Renal cortex interstitium (tissue), 11 donors: ENCODE results near the gene PRKACA. TPM values are rescaled to one million over a fixed set of nuclear protein-coding genes. Genes with fewer than 3 reads are reported as not detected.
"Not testable (repeated sequence)": the region's sequence is repeated elsewhere in the genome, so short reads cannot be mapped to it uniquely, and the experiment has no call there.

Experiments used
- DNase-seq, 11 donors: peaks; one replicate each; pipeline ENCODE4 v3.0.0-alpha.2; 2013; ENCODE audit warnings: low read depth in 9 of 11, low spot score in 4 of 11; ENCODE audit errors: extremely low read depth in 1 of 11
- polyA plus RNA-seq, 3 donors: library from polyadenylated mRNA; unstranded; fragments of 120-200 nt; gene quantifications; one replicate each; pipeline ENCODE4 v1.2.1, GENCODE V29; 2013; ENCODE audit not compliant: insufficient read length in 3 of 3

Gene PRKACA
- polyA plus RNA-seq, 3 donors: 90.2 to 104 (median 92.6) TPM

DNA sequence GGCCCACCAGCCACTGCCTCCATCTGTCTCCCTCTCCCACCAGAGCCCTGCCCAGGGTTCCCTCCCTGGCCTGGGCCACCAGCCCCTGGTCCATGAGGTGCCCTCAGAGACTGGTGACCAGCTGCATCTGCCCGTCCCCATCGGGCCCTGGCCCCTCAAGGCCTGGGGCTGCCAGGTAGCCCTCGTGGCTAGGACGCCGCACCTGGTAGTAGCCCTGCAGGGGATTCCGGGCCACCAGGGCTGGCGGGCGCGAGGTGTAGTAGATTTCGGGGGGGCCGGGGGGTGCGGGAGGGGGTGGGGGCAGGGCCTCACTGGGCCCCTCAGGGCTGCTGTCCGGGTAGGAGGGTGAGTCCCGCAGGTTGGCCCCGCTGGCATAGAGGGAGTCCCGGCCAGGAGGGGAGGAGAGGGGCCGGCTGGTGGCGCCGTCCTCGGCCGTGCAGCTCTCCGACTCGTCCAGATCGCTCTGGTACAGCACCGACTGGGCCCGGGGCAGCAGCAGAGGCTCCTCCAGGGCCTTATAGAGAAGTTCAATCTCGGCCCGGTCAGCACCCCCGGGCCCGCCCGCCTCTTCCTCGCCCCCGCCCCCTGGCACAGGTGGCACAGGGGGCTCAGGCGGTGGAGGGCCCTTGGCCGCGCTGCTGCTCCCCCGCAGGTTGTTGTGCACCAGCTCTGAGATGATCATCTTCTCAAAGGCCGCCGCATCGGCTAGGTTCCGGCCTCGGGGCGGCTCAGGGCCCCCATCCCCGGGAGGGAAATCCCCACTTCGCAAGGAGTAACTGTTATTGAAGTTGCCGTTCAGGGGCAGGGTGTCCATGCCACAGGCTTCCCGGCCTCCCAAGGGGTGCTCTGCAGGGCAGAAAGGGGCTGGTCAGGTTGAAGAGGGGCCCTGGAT, 33.5 kb upstream of the PRKACA start:
- no peak for DNase-seq

DNA sequence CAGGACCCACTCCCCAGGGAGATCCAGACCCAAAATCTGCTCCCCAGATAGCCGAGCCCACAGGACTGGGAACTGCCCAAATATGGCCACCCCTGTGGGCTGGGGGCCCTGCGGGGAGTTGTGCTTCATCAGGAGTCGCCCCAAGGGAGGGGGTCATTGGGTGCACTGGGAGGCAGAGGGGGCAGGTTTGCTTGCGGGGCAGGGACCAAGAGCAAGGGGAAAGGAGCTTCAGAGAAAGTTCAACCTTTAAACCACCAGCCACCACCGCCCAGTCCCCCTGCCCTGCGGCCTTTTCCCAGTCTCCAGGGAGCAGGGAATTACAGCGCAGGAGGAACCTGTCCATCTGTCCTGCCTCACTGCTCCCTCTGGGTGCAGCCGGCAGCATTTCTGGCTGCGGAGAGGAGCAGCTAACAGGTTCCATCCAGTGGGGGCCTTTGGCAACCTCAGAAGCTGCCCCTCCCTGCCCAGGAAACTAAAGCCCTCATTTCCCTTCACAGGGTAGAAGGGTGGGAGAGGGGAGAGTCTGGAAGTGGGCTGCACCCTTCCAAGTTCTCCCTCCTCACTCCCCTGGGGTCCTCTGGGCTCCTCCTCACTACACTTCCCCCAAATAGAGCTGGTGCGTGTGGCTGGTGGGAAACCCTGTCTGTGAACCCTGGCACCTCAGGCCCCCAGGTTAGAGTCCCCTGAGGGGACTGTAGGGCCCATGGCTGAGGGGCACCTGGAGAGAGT, 32.6 kb upstream of the PRKACA start:
- DNase-seq: no peak

DNA sequence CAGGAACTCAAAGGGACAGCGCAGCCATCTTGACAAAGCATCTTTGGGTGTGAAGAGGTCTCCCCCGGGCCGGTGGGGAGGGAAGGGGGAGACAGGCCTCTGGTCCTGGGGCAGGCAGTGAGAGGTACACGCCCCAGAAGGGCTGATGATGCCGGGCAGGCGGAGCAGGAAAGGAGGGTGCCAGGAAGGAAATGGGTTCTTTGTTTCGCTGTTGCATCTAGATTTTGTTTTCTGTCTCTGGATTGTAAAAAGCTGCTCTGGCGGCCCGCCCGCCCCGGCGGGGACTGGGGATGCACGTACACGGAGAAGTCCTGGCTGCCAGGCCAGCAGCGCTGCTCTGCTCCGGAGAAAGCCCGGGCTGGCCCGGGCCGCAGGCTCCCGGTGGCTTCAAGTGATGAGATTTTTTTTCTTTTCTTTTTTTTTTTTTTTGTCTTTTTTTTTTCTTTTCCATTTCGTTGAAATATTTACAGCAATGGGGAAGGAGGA, 32.0 kb upstream of the PRKACA start:
- peak in 1 of 11 donors; percentile 39 for DNase-seq

DNA sequence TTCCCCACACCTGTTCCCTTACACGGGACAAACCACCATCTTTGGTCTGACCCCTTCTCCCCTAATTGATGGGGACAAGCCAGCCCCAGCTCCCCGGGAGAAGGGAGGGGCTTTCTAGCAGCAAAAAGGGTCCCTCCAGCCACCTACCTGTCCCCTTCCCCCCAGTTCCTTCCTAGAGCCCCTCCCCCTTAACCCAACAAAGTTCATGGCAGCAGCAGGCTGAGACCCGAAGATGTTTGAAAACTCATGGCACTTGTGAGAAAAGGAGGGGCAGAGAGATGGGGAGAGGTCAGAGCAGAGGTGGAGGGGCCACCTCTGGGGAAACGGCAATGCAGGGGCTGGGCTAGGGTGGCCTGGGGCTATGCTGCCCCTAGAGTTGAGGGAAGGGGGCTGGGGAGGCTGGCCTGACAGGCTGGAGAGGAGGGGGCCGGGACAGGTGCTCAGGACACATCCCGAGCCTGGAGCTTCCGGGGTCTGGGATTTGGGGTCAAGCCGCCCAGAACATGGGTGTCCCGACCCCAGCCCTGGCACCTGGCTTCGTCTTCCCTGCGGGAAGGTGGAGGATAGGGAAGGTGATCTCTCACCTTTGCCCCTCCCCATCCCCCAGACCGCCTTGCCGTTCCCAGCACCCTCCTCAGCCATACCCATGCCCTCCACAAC, 31.3 kb upstream of the PRKACA start:
- DNase-seq: no peak

DNA sequence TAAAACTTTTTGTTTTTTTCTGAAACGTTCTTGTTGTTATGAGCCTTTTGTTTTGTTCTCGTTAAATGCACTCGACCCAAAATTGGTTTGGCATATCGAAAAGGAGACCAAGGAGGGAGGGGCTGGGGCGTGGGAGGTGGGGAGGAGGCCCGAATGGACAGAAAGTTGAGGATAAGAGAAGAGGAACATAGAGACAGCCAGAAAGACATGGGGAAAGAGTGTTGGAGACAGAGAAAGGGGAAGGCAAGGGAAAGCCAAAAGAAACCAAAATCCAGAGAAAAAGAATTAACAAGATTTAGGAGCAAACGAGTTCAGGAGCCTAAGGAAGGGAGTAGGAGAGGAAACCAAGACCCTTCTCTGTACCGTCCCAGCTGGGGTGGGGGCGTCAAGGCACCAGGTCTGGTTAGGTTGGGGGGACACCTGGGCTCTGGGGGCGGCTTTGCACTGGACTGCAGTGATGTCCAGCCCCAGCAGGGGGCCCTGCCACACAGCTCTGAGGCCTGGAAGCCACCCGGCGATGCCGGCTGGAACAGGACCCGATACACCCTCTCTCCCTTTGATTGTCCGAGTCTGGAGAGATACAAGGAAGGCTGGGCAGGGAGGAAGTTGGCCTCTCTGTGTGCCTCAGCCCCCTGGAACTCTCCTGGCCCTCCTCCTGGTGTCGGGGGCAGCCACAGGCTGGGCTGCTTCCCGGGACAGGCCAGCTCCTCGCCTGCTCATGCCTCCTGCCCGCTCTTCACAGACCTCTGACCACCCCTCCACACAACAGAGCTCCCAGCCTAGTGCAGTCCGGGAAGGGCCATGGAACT, 30.4 kb upstream of the PRKACA start:
- DNase-seq: peak in 10 of 11 donors; percentile 58 to 77 (median 69)

DNA sequence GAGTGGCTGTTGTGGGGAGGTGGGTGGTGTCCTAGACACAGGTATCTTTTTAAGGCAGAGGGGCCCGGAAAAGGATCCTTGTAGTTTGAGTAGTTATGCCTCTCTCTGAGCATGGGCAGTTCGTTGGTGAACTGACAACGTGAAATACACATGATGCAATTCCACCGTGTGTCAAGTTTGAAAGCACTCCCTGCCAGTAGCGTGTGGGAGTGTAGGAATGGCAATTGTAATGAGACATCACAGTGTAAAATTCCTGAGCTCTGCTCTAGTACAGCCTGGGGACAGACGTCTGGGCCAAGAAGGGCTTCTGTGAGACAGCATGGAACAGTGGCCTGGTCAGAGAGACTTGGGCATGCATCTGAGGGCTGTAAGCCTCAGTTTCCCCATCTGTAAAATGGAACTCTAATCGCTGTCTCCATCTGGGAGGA, 29.2 kb upstream of the PRKACA start:
- DNase-seq: no peak

DNA sequence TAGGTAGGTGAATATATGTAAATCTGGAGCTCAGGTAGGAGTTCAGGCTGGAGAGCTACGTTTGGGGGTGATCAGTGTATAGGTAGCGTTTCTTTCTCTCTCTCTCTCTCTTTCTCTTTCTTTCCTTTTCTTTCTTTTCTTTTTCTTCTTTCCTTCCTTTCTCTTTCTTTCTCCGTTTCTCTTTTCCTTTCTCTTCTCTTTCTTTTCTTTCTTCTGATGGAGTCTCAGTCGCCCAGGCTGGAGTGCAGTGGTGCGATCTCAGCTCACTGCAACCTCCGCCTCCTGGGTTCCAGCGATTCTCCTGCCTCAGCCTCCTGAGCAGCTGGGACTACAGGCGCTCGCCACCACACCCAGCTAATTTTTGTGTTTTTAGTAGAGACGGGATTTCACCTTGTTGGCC, 28.6 kb upstream of the PRKACA start:
- DNase-seq: not testable (repeated sequence)

DNA sequence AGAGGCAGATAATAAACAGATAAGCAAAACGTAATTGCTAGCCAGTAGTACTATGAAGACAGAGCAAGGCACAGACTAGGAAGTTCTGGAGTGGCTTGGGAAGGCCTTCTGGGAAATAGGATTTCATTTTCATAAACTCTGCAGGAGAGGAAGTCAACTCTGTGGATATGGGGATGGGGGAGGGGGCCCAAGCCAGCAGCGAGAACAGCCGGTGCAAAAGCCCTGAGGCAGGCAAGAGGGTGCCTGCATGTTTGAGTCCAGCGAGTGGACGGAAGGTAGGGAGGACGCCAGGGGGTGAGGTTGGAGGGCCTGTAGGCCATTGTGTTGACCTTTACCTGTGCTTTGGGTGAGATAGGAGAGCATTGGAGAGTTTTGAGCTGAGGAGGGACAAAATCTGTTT, 27.8 kb upstream of the PRKACA start:
- no peak for DNase-seq

DNA sequence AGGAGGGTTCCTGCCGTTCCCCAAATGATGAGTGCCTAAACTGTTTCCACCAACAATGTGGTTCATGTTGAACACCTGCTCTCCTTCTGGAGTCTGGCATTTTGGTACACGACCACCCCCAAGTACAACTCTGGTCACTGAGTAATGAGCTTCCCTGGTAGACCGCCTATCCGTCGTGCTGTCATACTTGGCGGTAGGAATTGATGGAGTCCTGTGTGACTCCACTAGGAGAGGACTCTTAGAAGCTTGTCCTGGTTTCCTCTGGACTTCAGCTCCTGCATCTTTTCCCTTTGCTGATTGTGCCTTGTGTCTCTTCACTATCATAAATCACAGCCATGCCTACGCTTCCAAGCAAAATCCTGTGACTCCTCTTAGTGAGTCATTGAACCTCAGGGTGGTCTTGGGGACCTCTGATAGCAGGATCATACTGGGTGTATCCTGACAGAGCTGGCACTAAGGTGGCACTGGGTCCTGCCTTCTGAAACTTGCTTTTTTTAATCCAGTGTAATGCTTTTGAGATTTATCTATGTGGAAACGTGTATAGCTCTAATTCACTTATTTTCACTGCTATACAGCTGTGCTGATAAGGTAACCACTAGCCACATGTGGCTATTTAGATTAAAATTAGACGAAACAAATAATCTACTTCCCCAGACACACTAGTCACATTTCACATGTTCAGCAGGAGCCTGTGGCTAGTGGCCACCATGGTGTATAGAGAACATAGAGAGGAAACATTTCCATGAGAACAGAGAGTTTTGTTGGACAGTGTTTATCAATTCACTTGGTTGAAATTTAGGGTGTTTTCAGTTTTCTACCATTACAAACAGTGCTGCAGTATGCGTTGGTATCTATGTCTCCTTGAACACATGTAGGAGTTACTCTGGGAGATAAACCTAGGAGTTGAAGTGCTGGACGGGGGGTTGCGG, 25.0 kb upstream of the PRKACA start:
- DNase-seq: no peak

DNA sequence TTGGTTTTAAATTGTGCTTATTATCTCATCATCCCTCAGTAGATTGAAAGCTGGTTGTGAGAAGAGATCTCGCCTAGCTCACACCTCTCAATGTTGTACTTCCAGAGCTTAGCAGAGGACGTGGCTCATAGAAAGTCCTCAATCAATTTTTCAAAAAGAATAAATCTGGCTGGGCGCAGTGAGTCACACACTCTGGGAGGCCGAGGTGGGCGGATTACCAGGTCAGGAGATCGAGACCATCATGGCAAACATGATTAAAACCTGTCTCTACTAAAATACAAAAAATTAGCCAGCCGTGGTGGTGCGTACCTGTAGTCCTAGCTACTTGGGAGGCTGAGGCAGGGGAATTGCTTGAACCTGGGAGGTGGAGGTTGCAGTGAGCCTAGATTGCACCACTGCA, 23.5 kb upstream of the PRKACA start:
- DNase-seq: no peak

DNA sequence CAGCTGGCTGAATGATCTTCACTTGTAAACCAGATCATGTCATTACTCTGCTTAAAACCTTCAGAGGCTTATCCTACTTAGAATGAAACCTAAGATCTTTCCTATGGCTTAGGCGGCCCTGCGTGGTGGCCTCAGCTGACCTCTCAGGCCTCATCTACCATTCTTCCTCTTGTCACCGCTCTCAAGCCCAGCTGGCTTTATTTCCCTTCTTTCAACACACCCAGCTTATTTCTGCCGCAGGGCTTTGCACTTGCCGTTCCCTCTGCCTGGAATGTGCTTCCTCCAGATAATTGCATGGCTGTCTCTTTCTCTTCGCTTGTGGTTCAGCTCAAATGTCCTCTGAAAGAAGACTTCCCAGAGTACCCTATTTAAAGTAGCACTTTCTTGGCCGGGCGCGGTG, 22.4 kb upstream of the PRKACA start:
- no peak for DNase-seq

DNA sequence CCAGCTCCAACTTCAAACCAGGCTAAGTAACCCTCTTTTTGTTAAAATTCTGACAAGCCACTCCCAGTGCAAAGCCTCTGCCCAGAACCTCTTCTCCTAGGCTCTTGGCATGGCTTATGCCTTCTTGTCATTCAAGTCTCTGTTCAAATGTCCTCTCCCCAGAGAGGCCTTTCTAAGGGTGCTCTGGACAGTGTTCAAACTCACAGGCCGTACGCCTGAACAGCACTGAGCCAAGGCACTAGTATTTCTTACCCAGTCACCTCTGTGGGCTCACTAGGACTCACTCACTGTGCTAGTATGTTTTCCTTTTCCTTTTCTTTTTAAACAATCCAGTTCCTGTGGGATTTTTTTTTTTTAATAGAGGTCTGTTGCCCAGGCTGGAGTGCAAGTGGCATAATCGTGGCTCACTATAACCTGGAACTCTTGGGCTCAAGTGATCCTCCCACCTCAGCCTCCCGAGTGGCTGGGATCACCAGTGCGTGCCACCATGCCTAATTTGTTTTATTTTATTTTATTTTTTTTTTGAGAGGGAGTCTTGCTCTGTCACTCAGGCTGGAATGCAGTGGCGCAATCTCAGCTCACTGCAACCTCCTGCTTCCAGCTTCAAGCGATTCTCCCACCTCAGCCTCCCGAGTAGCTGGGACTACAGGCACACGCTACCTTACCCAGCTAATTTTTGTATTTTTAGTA, 21.2 kb upstream of the PRKACA start:
- DNase-seq: no peak

DNA sequence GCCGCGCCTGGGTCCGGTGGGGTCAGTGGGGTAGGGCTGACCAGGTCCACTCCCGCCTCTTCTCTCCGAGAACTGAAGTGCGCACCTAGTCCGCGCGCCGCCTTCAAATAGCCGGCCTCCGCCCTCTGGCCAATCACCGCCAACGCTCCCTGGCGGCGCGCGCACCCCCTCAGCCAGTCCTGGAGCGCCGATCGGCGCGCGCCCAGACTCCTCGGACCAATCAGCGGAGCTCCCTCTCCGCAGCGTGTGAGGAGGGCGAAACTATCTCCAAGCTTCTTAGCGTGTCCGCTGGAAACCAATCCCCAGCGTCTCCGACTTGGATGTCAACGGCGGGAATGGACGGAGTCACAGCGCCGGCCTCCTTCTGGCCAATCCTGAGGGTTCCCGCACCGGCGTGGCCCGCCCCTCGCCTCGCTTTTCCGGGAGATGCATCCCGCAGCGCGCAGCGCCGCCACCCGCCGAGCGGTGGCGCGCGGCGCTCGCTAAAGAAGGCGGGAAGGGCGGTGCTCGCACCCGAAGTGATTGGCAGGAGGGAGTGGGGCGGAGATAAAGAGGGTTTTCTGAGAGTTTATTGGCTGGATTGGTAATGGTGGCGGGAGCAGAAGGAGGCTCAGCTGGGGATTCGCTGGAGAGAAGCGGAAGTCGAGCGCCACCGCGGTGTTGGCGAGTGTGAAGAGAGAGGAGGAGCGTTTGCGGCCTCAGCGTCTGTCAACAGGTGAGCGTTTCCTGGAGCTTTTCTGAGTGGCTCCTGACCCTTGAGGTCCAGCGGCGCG, 19.1 kb upstream of the PRKACA start, which contains the start of gene ASF1B:
TSS of gene ASF1B (minus strand) at position 81 of the 773 bp plus-strand sequence. CDS start 133 bp downstream, outside the sequence.
- DNase-seq: peak; percentile 96 to 100 (median 99)

DNA sequence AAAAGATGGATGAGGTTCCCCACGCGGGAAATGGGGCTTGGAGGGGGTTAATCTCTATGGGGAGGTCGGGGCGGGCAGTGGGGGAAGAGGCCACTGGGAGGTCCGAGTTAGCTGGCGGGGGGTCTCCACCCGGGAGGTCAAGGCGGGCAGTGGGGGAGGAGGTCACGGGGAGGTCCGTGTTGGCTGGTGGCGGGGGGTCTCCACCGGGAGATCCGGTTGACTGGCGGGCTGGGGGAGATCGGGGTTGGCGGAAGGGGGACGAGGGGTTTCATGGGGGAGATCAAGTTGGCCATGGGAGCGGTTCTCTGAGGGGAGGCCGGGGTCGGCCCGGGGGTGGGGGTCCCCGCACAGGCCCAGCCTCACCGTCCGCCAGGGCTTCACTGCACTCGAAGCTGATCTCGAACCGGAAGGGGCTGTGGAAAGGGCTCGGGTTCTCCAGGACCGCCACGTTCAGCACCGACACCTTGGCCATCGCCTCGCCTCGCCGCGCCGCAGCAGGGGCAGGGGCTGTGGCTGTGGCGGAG, 18.5 kb upstream of the PRKACA start:
- DNase-seq: no peak

DNA sequence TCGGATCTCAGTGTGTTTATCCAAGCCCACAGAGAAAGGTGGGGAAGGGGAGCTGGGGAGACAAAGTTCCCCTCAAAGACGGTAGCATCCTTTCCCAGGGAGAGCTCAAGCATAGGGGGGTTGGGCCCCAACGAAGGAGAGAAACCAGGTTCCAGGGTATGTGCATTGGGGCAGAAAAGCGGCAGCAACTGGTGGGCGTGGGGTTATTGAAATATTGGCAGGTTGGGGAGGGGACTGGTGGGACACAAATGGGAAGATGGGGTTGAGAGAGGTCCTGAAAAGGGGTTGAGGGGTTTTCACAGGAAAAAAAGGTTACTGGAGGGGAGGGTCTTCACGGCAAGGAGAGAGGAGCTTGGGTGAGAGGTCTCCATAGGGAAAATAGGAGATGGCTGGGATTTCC, 17.8 kb upstream of the PRKACA start:
- DNase-seq: no peak

DNA sequence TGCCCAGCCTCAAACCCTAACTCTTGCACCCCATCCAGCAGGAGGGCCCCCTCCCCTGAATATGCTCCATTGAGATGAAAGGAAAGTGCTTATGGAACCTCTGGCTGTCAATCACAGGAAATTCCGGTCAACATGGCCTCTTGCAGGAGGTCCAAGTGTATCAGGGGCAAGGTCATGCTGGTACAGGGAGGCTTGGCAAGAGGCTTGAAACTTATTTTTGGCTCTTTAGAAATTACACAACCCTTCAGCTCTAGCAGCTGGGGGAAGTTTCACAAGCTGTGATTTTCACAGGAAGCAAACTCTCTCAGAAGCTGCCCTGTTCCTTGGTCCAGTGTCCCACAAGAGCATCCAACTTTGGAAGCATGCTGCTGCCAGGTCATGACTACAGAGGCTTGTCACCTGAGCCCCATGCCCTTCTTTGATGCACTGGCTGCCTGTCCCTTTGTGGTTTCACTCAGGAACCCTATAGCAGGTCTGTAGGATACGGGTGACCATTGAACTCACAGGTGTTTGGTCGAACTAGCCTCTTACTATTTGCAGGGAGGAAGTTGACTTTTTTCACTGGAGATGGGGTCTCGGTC, 10.5 kb upstream of the PRKACA start:
- no peak for DNase-seq
